ENCODE measurements around the gene LOXL3. TPM values are rescaled to one million over a fixed set of nuclear protein-coding genes. Genes with fewer than 3 reads are reported as not detected.

LOXL3 gene
- total RNA-seq, 1 donor from 2014 or later: 62.1 TPM

DNA sequence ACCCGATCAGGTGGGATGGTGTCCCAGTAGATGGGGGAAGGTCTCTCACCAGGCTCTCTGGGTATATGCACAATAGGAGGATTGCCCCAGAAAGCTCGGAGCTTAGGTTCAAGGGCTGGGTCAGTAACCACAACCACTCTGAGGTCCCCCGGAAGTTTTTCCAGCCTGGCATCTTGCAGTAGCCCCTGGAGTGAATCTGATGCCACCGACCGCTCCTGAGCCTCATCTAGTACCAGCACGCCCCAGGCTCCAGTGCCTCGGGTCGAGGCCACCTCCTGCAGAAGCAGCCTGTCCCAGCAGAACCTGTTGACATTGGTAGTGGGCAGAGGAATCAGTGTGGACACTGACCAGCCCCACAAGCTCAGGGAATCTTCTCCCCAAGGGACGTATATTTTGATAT lies 29.7 kb downstream of the LOXL3 start:
- H3K4me3 Mint-ChIP-seq (ENCODE audit: unreplicated experiment): no peak overlapping the region
- no peak overlapping the region for H3K27ac Mint-ChIP-seq (ENCODE audit: unreplicated experiment)
- H3K4me1 Mint-ChIP-seq (ENCODE audit: unreplicated experiment): peaks cover 11% of the 10 kb centered on the region
- no peaks in the 10 kb centered on the region for H3K9me3 Mint-ChIP-seq (ENCODE audit: unreplicated experiment)
- peaks cover 33% of the 10 kb centered on the region for H3K27me3 Mint-ChIP-seq (ENCODE audit: unreplicated experiment)
- TF ChIP-seq, protein P1, sequence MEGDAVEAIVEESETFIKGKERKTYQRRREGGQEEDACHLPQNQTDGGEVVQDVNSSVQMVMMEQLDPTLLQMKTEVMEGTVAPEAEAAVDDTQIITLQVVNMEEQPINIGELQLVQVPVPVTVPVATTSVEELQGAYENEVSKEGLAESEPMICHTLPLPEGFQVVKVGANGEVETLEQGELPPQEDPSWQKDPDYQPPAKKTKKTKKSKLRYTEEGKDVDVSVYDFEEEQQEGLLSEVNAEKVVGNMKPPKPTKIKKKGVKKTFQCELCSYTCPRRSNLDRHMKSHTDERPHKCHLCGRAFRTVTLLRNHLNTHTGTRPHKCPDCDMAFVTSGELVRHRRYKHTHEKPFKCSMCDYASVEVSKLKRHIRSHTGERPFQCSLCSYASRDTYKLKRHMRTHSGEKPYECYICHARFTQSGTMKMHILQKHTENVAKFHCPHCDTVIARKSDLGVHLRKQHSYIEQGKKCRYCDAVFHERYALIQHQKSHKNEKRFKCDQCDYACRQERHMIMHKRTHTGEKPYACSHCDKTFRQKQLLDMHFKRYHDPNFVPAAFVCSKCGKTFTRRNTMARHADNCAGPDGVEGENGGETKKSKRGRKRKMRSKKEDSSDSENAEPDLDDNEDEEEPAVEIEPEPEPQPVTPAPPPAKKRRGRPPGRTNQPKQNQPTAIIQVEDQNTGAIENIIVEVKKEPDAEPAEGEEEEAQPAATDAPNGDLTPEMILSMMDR (IDR thresholded peaks at IDR 0.05): no peak
- no peak for DNase-seq (ENCODE audit: extremely low spot score, unreplicated experiment)
- H3K36me3 Mint-ChIP-seq (ENCODE audit: unreplicated experiment): peaks cover 17% of the 10 kb centered on the region

DNA sequence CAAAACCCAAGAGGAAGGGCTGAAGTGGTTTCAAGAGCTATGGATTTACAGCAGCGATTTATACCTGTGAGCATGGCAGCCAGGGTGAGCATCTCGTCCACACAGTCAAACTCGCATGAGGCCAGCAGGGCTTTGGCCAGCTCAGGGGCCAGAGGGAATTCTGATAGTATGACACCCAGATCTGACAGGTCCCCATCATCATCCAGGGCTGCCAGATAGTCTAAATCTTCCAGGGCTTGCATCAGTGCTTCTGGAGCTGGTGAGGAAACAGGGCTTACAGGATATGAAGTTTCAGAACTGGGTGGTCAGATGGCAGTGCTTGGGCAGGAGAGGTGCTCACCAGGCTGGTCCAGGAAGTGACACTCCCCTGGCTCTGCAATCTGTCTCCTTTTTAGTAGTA lies 31.2 kb downstream of the LOXL3 start:
- Mint-ChIP-seq H3K4me3 (ENCODE audit: unreplicated experiment) (no peak overlapping the region), H3K4me1 (ENCODE audit: unreplicated experiment) (no peaks in the 10 kb centered on the region), H3K27ac (ENCODE audit: unreplicated experiment) (no peak overlapping the region), H3K9me3 (ENCODE audit: unreplicated experiment) (no peaks in the 10 kb centered on the region), H3K27me3 (ENCODE audit: unreplicated experiment) (peaks cover 48% of the 10 kb centered on the region), H3K36me3 (ENCODE audit: unreplicated experiment) (peaks cover 17% of the 10 kb centered on the region)
- no peak for DNase-seq (ENCODE audit: extremely low spot score, unreplicated experiment)
- TF ChIP-seq, protein P1 (IDR thresholded peaks at IDR 0.05): no peak

DNA sequence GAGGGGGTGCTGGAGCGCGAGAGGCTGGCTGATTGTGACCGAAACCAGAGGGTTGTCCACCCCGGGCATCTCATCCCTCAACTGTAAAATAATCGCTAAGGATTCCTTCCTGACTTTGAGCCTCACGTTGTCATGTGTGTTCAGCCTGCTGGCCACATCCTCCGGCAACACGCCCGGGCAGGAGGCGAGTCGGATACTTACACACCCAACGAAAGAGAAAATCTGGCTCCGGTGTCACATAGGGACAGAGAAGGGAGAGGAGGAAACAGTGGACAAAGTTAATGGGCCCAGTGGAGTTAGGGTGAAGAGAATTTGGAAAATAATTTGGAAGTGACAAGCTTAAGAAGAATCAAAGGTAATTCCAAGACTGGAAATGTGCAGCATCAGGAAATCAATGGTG lies 37.1 kb downstream of the LOXL3 start:
- H3K9me3 Mint-ChIP-seq (ENCODE audit: unreplicated experiment): no peaks in the 10 kb centered on the region
- H3K4me1 Mint-ChIP-seq (ENCODE audit: unreplicated experiment): peaks cover 11% of the 10 kb centered on the region
- peaks cover 76% of the 10 kb centered on the region for H3K27me3 Mint-ChIP-seq (ENCODE audit: unreplicated experiment)
- TF ChIP-seq, protein P1 (IDR thresholded peaks at IDR 0.05): no peak
- no peak overlapping the region for H3K4me3 Mint-ChIP-seq (ENCODE audit: unreplicated experiment)
- H3K36me3 Mint-ChIP-seq (ENCODE audit: unreplicated experiment): no peaks in the 10 kb centered on the region
- DNase-seq (ENCODE audit: extremely low spot score, unreplicated experiment): no peak
- no peak overlapping the region for H3K27ac Mint-ChIP-seq (ENCODE audit: unreplicated experiment)

DNA sequence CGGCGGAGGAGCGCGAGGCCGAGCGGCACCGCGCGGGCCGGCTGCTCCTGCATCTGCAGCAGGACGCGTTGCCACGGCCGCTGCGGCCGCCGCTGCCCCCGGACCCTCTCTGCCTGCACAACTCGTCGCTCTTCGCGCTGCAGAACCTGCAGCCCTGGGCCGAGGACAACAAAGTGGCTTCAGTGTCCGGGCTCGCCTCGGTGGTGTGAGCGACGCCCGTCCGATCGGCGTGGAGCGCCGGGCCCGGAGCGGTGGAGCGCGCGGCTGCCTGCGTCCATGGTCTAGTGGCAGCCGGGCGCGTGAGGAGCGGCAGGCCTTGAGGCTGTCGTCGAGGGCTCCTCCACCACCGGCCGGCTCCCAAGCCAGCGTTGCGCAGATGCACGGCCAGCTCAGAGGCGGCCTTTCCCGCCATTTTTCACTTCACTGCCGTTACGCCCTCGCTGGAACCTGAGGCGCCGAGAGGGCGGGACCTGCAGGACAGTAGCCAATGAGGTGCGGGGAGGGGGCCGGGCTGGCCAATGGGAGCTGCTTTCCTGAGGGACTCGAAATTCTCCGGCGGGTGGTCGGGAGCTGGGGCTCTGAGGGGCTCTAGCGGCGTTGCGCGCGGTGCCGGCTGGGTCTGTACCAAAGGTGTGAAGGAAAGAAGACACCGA lies 37.6 kb downstream of the LOXL3 start:
- TF ChIP-seq, protein P1 (IDR thresholded peaks at IDR 0.05): no peak
- Mint-ChIP-seq H3K36me3 (ENCODE audit: unreplicated experiment) (no peaks in the 10 kb centered on the region), H3K9me3 (ENCODE audit: unreplicated experiment) (no peaks in the 10 kb centered on the region), H3K27ac (ENCODE audit: unreplicated experiment) (no peak overlapping the region), H3K4me3 (ENCODE audit: unreplicated experiment) (peak overlapping the region; percentile 29), H3K4me1 (ENCODE audit: unreplicated experiment) (peaks cover 11% of the 10 kb centered on the region), H3K27me3 (ENCODE audit: unreplicated experiment) (peaks cover 80% of the 10 kb centered on the region)
- DNase-seq (ENCODE audit: extremely low spot score, unreplicated experiment): no peak

DNA sequence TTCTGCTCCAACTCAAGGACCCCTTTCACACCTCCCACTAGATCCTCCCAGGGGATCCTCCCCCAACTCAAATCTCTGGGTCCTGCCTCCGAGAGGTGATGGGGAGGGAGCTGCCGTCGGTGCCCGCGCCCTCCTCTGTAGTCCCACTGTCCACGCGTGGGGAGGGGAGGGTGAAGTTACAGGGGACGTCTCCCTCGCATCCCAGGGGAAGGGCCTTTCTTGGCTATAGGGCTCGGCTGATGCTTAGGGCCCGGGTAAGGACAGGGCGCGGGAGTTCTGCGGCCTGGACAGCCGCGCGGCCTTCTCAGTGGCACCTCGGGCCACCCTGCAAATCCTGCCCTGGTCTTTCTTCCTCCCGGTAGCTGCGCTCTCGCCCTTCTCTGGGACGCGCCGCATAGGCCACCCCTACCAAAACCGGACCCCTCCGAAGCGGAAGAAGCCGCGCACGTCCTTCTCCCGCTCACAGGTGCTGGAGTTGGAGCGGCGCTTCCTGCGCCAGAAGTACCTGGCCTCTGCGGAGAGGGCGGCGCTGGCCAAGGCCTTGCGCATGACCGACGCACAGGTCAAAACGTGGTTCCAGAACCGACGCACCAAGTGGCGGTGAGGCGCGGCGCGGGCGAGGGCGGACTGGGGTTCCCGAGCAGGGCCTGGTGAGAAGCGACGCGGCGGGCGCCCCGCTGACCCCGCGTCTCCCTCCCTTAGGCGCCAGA lies 38.3 kb downstream of the LOXL3 start:
- DNase-seq (ENCODE audit: extremely low spot score, unreplicated experiment): no peak
- Mint-ChIP-seq H3K4me3 (ENCODE audit: unreplicated experiment) (peak overlapping the region; percentile 29), H3K27ac (ENCODE audit: unreplicated experiment) (no peak overlapping the region), H3K9me3 (ENCODE audit: unreplicated experiment) (no peaks in the 10 kb centered on the region), H3K36me3 (ENCODE audit: unreplicated experiment) (no peaks in the 10 kb centered on the region), H3K27me3 (ENCODE audit: unreplicated experiment) (peaks cover 80% of the 10 kb centered on the region), H3K4me1 (ENCODE audit: unreplicated experiment) (peaks cover 11% of the 10 kb centered on the region)
- TF ChIP-seq, protein P1 (IDR thresholded peaks at IDR 0.05): no peak

Data from osteocyte (in vitro differentiated cells).